Stimulated activated CD4-positive, alpha-beta T cell treated with anti-CD3 and anti-CD28 coated beads, Interleukin-4, amount 100 ng/mL, for 24 hours (primary cell): ENCODE measurements around the gene TIGD3.

Experiments used
- DNase-seq: peaks from one replicate; pipeline ENCODE4 v3.0.0-alpha.2; 2020

TIGD3 gene

GRCh38 chr11:65375012-65375411 is 20.5 kb downstream of the TIGD3 start:
- no peak for DNase-seq

GRCh38 chr11:65376138-65376713 is 21.7 kb downstream of the TIGD3 start:
- no peak for DNase-seq

GRCh38 chr11:65377036-65377435 is 22.5 kb downstream of the TIGD3 start:
- DNase-seq = no peak

- DNase-seq = no peak
Observed at GRCh38 chr11:65377777-65378176, 23.2 kb downstream of the TIGD3 start.

- DNase-seq = no peak
Observed at GRCh38 chr11:65378208-65378927, 23.8 kb downstream of the TIGD3 start.

GRCh38 chr11:65378928-65379638 is 24.5 kb downstream of the TIGD3 start:
- DNase-seq = no peak

GRCh38 chr11:65379698-65380459 is 25.3 kb downstream of the TIGD3 start:
- DNase-seq = no peak

- no peak for DNase-seq
Observed at GRCh38 chr11:65380460-65381119, 26.0 kb downstream of the TIGD3 start.

GRCh38 chr11:65381716-65382032 is 27.1 kb downstream of the TIGD3 start:
- no peak for DNase-seq

GRCh38 chr11:65382033-65382803 is 27.7 kb downstream of the TIGD3 start, which contains the start of gene SLC25A45:
TSS of gene SLC25A45 (minus strand) at chr11:65382646. CDS start at chr11:65381951, 695 bp downstream.
- peak; percentile 94 for DNase-seq

- DNase-seq = no peak
Observed at GRCh38 chr11:65382804-65383368, 28.3 kb downstream of the TIGD3 start.

GRCh38 chr11:65383778-65384177 is 29.2 kb downstream of the TIGD3 start:
- DNase-seq = no peak

GRCh38 chr11:65384301-65384889 is 29.8 kb downstream of the TIGD3 start:
- DNase-seq = no peak

- DNase-seq = peak; percentile 87
Observed at GRCh38 chr11:65386307-65387140, 32.0 kb downstream of the TIGD3 start, which contains the start of gene FRMD8. TSS of gene FRMD8 (plus strand) at chr11:65386637. CDS start at chr11:65387037, 400 bp downstream.

- no peak for DNase-seq
Observed at GRCh38 chr11:65388731-65389130, 34.2 kb downstream of the TIGD3 start.

- no peak for DNase-seq
Observed at GRCh38 chr11:65389294-65389980, 34.9 kb downstream of the TIGD3 start.

- DNase-seq = no peak
Observed at GRCh38 chr11:65390099-65390941, 35.8 kb downstream of the TIGD3 start.

GRCh38 chr11:65390996-65391395 is 36.4 kb downstream of the TIGD3 start:
- no peak for DNase-seq
